HG02884 (cell line): Measurements from ENCODE around the gene HKDC1.

Experiments
- ATAC-seq: cut with Tn5 transposase; IDR thresholded peaks from one replicate; pipeline ENCODE4 v1.9.1; 2021; ENCODE audit warnings: mild to moderate bottlenecking, moderate library complexity; ENCODE audit not compliant: unreplicated experiment

Gene HKDC1

GRCh38 chr10:69216577-69217118, 3.5 kb upstream of the HKDC1 start:
- no peak for ATAC-seq

DNA sequence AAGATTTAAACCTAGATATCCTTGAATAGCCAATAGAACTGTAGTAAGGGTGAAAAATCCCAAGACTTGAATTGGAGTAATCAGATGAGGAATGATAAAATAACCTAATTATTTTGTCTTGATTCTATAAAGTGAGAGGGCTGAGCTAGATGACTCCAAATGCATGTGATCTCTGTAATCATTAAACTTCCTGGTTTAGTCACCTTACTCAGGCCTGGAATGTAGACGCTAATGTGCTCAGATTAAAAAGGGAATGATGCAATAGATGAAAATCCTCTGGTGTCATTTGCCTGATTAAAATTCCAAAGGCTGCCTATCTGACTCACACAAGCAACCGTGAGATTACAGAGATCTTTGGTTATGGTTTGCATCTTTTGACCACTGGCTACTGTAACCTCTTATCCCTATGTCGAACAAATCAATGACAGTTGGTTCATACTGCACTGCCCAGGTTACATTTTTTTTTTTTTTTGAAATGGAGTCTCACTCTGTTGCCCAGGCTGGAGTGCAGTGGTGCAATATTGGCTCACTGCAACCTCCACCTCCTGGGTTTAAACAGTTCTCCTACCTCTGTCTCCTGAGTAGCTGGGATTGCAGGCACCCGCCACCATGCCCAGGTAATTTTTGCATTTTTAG, 2.9 kb upstream of the HKDC1 start:
- ATAC-seq, result no peak

GRCh38 chr10:69218831-69219230, 1.3 kb upstream of the HKDC1 start:
- no peak for ATAC-seq

DNA sequence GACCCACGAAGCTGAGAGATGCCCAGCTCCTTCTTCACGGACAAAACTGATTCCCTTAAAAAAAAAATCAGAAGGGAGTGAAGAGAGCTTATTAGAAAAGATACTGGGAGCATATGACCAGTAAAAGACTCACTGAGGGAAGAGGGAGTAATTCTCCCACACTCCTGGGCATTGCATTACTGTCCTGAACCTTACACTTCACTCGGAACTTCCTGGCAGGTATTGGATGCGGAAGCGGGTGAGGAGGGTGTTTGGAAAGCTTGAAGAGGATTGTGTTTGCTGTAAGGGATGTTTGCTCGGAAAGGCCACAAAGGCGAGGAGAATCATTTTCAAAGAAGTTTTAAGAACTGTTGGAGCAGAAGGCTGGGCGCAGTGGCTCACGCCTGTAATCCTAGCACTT, 375 bp downstream of the HKDC1 start:
- no peak for ATAC-seq

DNA sequence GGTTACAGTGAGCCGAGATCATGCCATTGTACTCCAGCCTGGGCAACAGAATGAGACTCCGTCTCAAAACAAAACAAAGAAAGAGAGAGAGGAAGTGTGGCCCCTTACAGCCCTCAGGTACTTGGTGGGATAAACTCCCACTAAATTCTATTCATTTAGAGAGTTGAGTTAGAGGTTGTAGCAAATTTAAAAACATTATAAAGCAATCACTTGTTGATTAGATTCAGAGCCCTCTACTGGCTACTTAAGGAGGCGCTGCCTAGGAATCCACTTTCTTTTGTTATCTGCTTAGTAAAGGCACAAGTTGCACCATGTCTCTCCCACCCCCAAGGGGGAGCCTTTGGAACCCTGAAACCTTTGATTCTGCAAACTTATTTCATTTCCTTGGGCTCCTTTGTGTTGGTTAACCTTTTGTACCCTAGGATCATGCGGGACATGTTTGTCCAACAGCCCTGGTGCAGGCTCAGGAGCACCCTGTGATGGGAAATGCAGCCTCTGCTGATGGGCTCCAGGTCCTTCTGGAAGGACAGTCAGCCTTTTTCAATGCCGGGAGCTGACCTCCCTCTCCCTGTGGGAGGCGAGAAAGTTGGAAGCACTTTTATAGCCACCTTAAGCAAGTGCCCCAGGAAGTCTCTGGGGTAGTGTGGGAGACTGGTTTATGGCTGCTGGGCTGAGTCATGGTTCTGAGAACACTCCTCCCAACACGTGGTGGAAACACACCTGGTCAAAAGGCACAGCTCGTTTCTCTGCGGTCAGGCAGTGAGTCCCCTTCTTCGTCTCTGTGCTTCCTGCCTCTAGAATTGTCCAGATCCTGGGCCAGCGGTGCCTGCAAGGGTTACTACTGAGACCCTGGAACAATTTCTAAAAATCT, 2.3 kb downstream of the HKDC1 start:
- peak; percentile 94 for ATAC-seq

DNA sequence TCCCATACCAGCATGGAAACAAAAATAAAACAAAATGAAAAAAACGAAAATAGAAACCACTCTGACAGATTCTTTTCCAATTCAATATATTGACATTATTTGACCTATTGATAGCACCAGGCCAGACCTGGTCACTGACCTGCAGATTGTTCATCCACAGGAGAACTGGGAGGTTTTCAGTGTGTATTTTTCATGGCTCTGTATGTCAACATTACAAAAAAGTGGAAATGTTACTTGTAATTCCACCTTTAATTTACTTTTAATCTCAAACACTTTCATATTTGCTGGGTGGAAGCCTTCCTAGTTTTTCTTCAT, 2.9 kb downstream of the HKDC1 start:
- peak; percentile 7 for ATAC-seq

DNA sequence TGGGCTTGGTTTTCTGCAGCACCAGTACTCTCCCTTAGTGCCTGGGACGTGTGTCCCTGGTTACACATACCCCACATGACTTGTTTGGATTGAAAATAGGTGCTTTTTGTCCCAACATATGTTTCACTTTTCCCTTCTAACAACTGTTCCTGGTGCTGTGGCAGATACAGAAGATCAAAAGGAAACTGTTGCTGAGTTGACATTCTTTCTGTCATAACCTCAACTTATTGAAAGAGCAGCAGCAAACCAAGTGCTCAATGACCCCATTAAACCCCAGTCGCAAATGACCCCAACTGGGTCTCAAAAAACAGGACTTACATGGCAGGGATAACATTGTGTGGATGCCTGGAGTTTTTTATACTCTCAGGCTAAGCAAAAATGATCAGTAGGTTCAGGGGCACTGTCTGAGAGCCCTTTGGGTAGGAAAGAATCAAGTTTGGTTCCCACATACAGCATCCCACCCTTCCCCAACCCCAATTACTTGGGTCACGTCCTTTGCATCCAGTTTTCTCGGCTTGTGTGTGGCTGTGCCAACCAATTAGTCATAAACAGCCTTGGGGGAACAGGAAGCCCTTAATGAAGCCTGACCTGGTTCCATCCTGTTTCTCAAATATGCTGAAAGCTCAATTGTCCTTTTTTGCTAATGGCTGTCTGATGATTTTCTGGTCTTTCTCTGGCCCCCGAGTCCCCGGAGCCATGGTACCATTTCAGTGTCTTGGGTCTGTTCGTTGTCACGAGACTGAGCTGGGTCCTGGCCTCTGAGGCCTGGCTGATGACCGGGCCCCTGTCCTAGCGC, 4.9 kb downstream of the HKDC1 start:
- no peak for ATAC-seq

GRCh38 chr10:69225681-69226080, 5.5 kb downstream of the HKDC1 start:
- no peak for ATAC-seq

GRCh38 chr10:69226919-69227450, 6.9 kb downstream of the HKDC1 start:
- ATAC-seq, result no peak

- ATAC-seq, result no peak
Observed at GRCh38 chr10:69228151-69228550, 8.0 kb downstream of the HKDC1 start.

GRCh38 chr10:69229616-69229916, 9.4 kb downstream of the HKDC1 start:
- ATAC-seq, result no peak

DNA sequence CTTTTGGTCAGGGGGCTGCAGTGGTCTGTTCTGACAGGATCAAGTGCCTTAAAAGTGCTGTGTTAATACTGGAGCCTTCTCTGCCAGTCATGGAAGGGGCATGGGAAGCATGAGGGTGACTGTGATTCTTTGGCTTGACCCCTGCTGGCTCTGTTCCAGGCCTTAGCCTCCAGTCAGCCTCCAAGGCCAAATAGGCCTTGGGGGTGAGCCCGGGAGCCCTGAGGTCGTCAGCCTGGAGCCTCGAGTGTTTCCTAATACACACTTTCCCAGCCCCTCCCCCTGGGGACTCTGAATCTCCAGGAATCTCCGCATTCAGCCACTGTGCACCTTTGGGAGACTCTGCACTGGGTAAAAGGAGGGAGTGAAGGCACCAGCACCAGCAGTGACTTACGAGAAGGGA, 10.0 kb downstream of the HKDC1 start:
- no peak for ATAC-seq

DNA sequence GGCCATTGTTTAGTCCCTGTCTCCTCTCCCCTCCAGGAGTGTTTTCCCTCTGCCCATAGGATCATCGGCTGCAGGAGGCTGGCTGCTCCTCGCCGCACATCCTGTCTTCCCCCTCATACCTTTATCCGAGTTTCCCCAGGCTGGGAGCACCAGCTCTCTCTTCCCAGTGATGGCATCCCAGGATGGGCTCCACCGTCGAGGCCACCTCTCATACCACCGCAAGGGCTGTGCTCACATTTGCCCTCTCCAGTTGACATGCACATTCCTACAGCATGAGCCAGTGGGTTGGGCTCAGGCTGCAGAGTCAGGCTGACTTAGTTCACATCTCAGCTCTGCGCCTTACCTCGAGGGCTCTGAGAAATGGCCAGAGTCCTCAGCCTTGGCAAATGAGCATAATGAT, 12.1 kb downstream of the HKDC1 start:
- ATAC-seq, result no peak

DNA sequence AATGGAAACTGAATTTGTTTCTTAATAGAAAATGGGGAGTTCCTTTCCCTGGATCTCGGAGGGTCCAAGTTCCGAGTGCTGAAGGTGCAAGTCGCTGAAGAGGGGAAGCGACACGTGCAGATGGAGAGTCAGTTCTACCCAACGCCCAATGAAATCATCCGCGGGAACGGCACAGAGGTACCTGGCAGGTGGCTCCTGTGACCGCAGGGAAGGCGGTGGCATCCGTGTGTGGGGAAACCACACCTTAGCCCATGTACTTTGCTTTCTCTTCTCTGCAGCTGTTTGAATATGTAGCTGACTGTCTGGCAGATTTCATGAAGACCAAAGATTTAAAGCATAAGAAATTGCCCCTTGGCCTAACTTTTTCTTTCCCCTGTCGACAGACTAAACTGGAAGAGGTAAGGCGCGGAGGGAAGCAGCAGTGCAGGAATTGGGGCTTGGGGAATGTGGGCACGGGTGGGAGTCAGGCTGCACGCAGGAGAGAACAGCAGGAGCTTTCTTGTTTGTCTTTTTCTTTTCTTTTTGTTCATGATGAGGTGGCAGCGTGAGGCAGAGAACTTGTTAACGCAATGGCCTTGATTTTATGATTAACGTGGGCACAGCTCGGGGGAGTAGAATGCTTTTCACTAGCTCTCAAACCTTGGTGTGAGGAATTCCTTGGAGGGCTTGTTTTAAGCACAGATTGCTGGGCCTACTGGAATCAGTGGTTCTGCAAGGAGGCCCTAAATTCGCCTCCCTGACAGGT, 12.8 kb downstream of the HKDC1 start:
- ATAC-seq, result no peak

GRCh38 chr10:69234447-69234846, 14.3 kb downstream of the HKDC1 start:
- ATAC-seq, result no peak

DNA sequence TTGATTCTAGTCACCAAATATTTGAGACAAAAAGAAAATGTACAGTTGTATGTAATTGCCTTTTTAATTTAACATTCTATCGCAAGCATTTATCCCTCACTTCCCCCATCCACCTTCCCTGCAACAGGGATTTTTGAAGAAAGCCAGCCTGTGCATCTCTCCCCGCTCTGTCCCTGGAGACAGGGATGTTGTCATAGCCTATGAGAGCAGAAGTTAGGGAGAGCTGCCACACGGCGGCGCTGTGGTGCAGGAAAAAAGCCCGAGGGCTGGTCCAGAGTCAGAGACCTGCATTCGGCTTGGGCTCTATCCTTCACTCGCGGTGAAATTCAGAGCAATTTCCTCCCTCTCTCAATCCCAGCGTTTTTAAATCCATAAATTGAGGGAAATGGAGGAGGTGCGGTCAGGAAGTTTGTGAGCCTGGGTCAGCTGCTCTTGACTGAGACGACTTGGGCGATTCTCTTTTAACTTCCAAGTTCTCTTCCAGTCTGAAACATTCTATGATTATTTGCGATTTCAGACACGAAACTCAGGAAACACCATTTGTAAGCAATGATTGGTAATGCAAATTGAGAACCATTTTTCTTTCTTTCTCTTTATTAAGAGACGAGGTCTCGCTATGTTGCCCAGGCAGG, 17.5 kb downstream of the HKDC1 start:
- ATAC-seq, result no peak

- no peak for ATAC-seq
Observed at GRCh38 chr10:69239136-69239535, 19.0 kb downstream of the HKDC1 start.

GRCh38 chr10:69239816-69240434, 19.8 kb downstream of the HKDC1 start:
- ATAC-seq, result no peak

DNA sequence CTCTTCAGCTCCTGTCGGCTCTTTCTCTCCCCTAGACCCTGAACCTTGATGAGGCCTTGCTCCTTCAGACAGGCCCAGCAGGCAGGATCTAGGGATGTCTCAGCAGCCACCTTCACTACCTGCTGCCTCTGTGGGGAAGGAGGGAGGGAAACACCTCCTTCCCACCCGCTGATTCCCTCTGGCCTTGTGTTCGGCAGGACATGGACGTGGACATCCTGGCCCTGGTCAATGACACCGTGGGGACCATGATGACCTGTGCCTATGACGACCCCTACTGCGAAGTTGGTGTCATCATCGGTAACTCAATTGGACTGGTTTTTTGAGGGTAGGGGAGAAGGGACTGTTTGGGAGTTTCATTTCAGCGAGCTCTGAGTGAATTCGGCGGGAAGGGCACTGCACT, 20.3 kb downstream of the HKDC1 start:
- no peak for ATAC-seq

DNA sequence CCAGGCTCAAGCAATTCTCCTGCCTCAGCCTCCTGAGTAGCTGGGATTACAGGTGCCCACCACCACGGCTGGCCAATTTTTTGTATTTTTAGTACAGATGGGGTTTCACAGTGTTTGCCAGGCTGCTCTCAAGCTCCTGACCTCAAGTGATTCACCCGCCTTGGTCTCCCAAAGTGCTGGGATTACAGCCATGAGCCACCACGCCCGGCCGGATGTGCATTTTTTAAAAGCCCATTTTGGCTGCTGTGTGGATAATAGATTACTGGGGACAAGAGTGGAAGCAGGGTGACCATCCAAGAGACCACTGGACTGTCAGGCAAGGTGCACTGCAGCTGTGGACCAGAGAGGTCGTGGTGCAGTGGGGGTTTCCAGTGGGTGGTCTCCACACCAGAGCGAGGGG, 21.4 kb downstream of the HKDC1 start:
- ATAC-seq, result no peak
